Bronchial epithelial cell (primary cell): ENCODE results near the gene PTEN. TPM values are rescaled to one million over a fixed set of nuclear protein-coding genes. Genes with fewer than 3 reads are reported as not detected.

Experiments
- DNase-seq: peaks from one replicate; pipeline ENCODE4 v3.0.0-alpha.2; 2010; ENCODE audit warnings: low read depth
- FAIRE-seq: peaks from 2 replicates; lab custom pipeline; 2011; peaks lifted over from hg19 to GRCh38; lab: Jason Lieb, UNC
- H3K27me3 ChIP-seq: 2 replicates; pipeline ENCODE4 v1.5.1; 2011; ENCODE audit warnings: low read length; ENCODE audit not compliant: control insufficient read depth, insufficient read depth
- H3K36me3 ChIP-seq: 2 replicates; pipeline ENCODE4 v1.5.1; 2011; ENCODE audit warnings: low read length; ENCODE audit not compliant: control insufficient read depth, insufficient read depth
- H3K4me3 ChIP-seq: 2 replicates; pipeline ENCODE4 v1.5.1; 2011; ENCODE audit warnings: mild to moderate bottlenecking, low read depth, low read length, control low read depth
- CTCF ChIP-seq: IDR thresholded peaks from 2 replicates; pipeline ENCODE4 v1.5.1; 2011; ENCODE audit warnings: mild to moderate bottlenecking, moderate library complexity, low read length, control low read depth, inconsistent platforms; ENCODE audit not compliant: insufficient read depth, severe bottlenecking
- total RNA-seq: library from RNA; depleted of rRNA; stranded (reverse); fragments of >200 nt; gene quantifications from 2 replicates; pipeline ENCODE4 v1.2.1, GENCODE V29; 2014

The PTEN gene
- total RNA-seq, 1 donor from 2014 or later, result 90.0 TPM

GRCh38 chr10:87927091-87927490 is 63.7 kb downstream of the PTEN start:
- H3K36me3 ChIP-seq, result no peaks in the 10 kb centered on the region
- no peak for FAIRE-seq
- TF ChIP-seq CTCF, result no peak
- no peak overlapping the region for H3K4me3 ChIP-seq
- no peaks in the 10 kb centered on the region for H3K27me3 ChIP-seq
- DNase-seq, result no peak

DNA sequence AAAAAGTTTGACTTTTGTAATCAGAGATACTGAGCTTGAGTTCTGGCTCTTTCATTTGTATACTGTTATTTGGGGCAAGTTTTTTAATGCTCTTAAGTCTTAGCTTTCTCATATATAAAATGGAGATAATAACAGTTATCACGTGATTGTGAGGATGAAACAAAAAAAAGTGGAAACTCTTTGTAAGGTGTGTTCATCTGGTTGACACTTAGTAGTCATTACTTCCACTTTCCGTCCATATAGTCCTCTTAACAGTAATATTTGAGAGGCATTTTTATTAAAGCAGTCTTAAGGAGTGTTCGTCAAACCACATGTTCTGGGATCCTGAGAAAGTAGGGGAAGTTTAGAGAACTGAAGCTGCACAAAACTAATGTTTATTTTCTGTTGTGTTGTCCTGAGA is 65.6 kb downstream of the PTEN start:
- DNase-seq (no peak), FAIRE-seq (no peak)
- no peaks in the 10 kb centered on the region for H3K36me3 ChIP-seq
- no peak overlapping the region for H3K4me3 ChIP-seq
- no peak for TF ChIP-seq CTCF
- H3K27me3 ChIP-seq, result no peaks in the 10 kb centered on the region

GRCh38 chr10:87930141-87930540 is 66.7 kb downstream of the PTEN start:
- Histone ChIP-seq H3K4me3 (no peak overlapping the region), H3K27me3 (no peaks in the 10 kb centered on the region), H3K36me3 (peaks cover 1% of the 10 kb centered on the region)
- DNase-seq (no peak), FAIRE-seq (no peak)
- TF ChIP-seq CTCF, result no peak

DNA sequence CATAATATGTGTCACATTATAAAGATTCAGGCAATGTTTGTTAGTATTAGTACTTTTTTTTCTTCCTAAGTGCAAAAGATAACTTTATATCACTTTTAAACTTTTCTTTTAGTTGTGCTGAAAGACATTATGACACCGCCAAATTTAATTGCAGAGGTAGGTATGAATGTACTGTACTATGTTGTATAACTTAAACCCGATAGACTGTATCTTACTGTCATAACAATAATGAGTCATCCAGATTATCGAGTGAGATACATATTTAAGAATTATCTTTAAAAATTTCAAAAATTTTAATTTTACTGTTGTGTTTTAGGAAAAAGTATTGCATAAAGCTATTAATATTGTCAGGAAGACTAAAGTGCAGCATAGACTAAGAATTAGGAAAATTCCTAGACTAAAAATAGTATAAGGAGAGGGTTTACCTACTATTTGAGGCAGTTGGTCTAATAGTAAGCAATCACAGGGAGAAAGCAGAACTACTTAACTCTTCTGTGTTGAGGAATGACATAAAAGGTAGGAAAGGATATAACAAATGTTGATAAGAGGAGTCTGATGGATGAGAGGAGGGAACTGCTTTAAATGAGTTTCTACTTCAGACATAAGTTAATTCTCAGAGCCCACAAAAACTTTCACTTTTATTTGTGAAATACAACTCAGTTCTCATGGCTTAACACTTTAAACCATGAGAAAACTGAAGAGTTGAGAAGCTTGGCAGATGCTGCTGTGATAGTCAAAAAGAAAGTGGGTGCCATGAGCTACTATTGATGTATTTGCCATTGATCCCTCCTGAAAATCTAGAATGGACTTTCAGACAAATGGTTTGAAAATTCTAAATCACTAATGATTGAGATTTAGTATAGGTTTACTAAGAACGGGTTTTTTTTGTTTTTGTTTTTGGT is 67.8 kb downstream of the PTEN start:
- Histone ChIP-seq H3K36me3 (peaks cover 1% of the 10 kb centered on the region), H3K4me3 (no peak overlapping the region), H3K27me3 (no peaks in the 10 kb centered on the region)
- FAIRE-seq (no peak), DNase-seq (no peak)
- TF ChIP-seq CTCF, result no peak

DNA sequence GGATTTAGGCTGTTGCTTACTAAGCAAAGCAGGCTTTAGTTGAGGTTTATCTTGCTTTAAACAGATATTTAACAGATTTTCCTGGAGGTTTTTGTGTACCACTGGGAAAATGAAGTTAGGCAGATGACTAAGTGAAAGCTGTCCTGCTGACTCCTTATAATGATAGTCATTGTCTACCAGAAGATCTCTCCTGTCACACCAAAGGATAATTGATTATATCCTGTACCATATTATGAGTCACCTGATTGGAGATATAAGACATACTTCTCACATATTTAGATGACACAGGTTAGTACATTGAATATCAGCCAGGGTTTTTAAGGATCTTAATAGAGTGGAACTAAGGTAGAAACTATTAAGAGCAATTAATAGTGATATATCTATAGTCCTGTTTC is 68.4 kb downstream of the PTEN start:
- DNase-seq (no peak), FAIRE-seq (no peak)
- Histone ChIP-seq H3K4me3 (no peak overlapping the region), H3K36me3 (peaks cover 1% of the 10 kb centered on the region), H3K27me3 (no peaks in the 10 kb centered on the region)
- TF ChIP-seq CTCF, result no peak
